Measurements from ENCODE around the gene CD320. TPM values are rescaled to one million over a fixed set of nuclear protein-coding genes. Genes with fewer than 3 reads are reported as not detected.

Gene CD320
- polyA plus RNA-seq, 1 donor from 2014 or later, result 89.6 TPM

GRCh38 chr19:8337728-8338127 is 29.6 kb upstream of the CD320 start:
- H3K9me3 ChIP-seq (ENCODE audit: low read length), result no peaks in the 10 kb centered on the region
- no peak overlapping the region for H3K27ac ChIP-seq (ENCODE audit: low read length)
- H2AFZ ChIP-seq (ENCODE audit: low read depth, low read length), result no peak overlapping the region
- no peaks in the 10 kb centered on the region for H3F3A ChIP-seq (ENCODE audit: insufficient read depth, low read length, poor library complexity, severe bottlenecking)
- H3K79me2 ChIP-seq (replicated peaks; ENCODE audit: insufficient read depth, low read length), result no peaks in the 10 kb centered on the region
- H3K9ac ChIP-seq (ENCODE audit: low read length), result no peak overlapping the region
- H3K4me3 ChIP-seq (ENCODE audit: low read length), result no peak overlapping the region
- H3K4me2 ChIP-seq (ENCODE audit: low read length), result no peak overlapping the region
- no peaks in the 10 kb centered on the region for H3K36me3 ChIP-seq (ENCODE audit: insufficient read depth, low read length)
- H3K27me3 ChIP-seq (ENCODE audit: insufficient read depth, low read depth, low read length), result peaks cover 58% of the 10 kb centered on the region
- no peak for TF ChIP-seq TAF1 (IDR thresholded peaks at IDR 0.05; ENCODE audit: low read depth)
- no peak for TF ChIP-seq REST (IDR thresholded peaks at IDR 0.05; ENCODE audit: borderline replicate concordance)
- TF ChIP-seq EZH2 (IDR thresholded peaks at IDR 0.05; ENCODE audit: borderline replicate concordance, insufficient read depth, low read length, poor library complexity, severe bottlenecking), result no peak
- TF ChIP-seq SMC3 (conservative IDR thresholded peaks at IDR 0.05; ENCODE audit: poor library complexity), result no peak
- no peak for TF ChIP-seq POLR2AphosphoS5 (IDR thresholded peaks at IDR 0.05)
- TF ChIP-seq MXI1 (conservative IDR thresholded peaks at IDR 0.05; ENCODE audit: poor library complexity, severe bottlenecking), result no peak
- no peak for TF ChIP-seq EP300 (conservative IDR thresholded peaks at IDR 0.05; ENCODE audit: poor library complexity, severe bottlenecking)
- TF ChIP-seq, protein P1, sequence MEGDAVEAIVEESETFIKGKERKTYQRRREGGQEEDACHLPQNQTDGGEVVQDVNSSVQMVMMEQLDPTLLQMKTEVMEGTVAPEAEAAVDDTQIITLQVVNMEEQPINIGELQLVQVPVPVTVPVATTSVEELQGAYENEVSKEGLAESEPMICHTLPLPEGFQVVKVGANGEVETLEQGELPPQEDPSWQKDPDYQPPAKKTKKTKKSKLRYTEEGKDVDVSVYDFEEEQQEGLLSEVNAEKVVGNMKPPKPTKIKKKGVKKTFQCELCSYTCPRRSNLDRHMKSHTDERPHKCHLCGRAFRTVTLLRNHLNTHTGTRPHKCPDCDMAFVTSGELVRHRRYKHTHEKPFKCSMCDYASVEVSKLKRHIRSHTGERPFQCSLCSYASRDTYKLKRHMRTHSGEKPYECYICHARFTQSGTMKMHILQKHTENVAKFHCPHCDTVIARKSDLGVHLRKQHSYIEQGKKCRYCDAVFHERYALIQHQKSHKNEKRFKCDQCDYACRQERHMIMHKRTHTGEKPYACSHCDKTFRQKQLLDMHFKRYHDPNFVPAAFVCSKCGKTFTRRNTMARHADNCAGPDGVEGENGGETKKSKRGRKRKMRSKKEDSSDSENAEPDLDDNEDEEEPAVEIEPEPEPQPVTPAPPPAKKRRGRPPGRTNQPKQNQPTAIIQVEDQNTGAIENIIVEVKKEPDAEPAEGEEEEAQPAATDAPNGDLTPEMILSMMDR (IDR thresholded peaks at IDR 0.05; ENCODE audit: poor library complexity, severe bottlenecking), result no peak
- TF ChIP-seq RAD21 (conservative IDR thresholded peaks at IDR 0.05), result no peak
- H4K20me1 ChIP-seq (ENCODE audit: insufficient read depth), result no peaks in the 10 kb centered on the region
- no peaks in the 10 kb centered on the region for H3K9me2 ChIP-seq (ENCODE audit: insufficient read depth, low read length)

DNA sequence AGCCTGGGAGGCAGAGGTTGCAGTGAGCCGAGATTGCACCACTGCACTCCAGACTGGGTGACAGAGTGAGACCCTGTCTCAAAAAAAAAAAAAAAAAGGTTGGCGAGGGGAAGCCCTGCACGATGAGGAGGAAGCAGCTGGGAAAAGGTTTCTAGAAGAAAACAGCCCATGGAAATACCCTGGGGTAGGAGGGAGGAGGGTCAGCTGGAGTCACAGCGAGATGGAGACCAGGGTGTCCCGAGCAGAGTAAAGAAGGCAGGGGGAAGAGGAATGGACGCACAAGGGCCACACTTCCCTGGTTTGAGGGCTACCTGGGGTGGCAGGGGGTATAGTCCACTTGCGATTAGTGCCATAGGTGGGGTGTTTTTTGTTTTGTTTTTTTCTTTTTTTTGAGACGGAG is 28.5 kb upstream of the CD320 start:
- H3F3A ChIP-seq (ENCODE audit: insufficient read depth, low read length, poor library complexity, severe bottlenecking), result no peaks in the 10 kb centered on the region
- H3K4me2 ChIP-seq (ENCODE audit: low read length), result no peak overlapping the region
- no peak overlapping the region for H3K4me3 ChIP-seq (ENCODE audit: low read length)
- H3K9me2 ChIP-seq (ENCODE audit: insufficient read depth, low read length), result no peaks in the 10 kb centered on the region
- no peaks in the 10 kb centered on the region for H4K20me1 ChIP-seq (ENCODE audit: insufficient read depth)
- peaks cover 57% of the 10 kb centered on the region for H3K27me3 ChIP-seq (ENCODE audit: insufficient read depth, low read depth, low read length)
- H2AFZ ChIP-seq (ENCODE audit: low read depth, low read length), result no peak overlapping the region
- TF ChIP-seq REST (IDR thresholded peaks at IDR 0.05; ENCODE audit: borderline replicate concordance) (no peak), POLR2AphosphoS5 (IDR thresholded peaks at IDR 0.05) (no peak), TAF1 (IDR thresholded peaks at IDR 0.05; ENCODE audit: low read depth) (no peak), SMC3 (conservative IDR thresholded peaks at IDR 0.05; ENCODE audit: poor library complexity) (no peak), EP300 (conservative IDR thresholded peaks at IDR 0.05; ENCODE audit: poor library complexity, severe bottlenecking) (no peak), MXI1 (conservative IDR thresholded peaks at IDR 0.05; ENCODE audit: poor library complexity, severe bottlenecking) (no peak), EZH2 (IDR thresholded peaks at IDR 0.05; ENCODE audit: borderline replicate concordance, insufficient read depth, low read length, poor library complexity, severe bottlenecking) (no peak), RAD21 (conservative IDR thresholded peaks at IDR 0.05) (no peak)
- TF ChIP-seq, protein P1 (IDR thresholded peaks at IDR 0.05; ENCODE audit: poor library complexity, severe bottlenecking), result no peak
- H3K27ac ChIP-seq (ENCODE audit: low read length), result no peak overlapping the region
- no peaks in the 10 kb centered on the region for H3K79me2 ChIP-seq (replicated peaks; ENCODE audit: insufficient read depth, low read length)
- no peaks in the 10 kb centered on the region for H3K36me3 ChIP-seq (ENCODE audit: insufficient read depth, low read length)
- no peak overlapping the region for H3K9ac ChIP-seq (ENCODE audit: low read length)
- H3K9me3 ChIP-seq (ENCODE audit: low read length), result no peaks in the 10 kb centered on the region
